AG04450 (cell line): ENCODE data around the gene ZBED2. TPM values are rescaled to one million over a fixed set of nuclear protein-coding genes. Genes with fewer than 3 reads are reported as not detected.

Experiments
- CTCF ChIA-PET: fragments of 300-600, 350-600 bp; formaldehyde crosslinking; extraction: SDS; loops from one replicate; lab custom pipeline; 2022; ENCODE audit warnings: antibody characterized with exemption, inconsistent platforms; lab: Charles Lee
- POLR2A ChIA-PET: fragments of 350-600 bp; formaldehyde crosslinking; extraction: SDS; loops from one replicate; lab custom pipeline; 2021; ENCODE audit warnings: antibody characterized with exemption, inconsistent platforms; lab: Yijun Ruan, JAX
- DNase-seq: peaks from one replicate; pipeline ENCODE4 v3.0.0-alpha.2; 2011; ENCODE audit warnings: low read depth, low spot score
- H3K27ac ChIP-seq: one replicate; pipeline ENCODE4 v1.5.1; 2012; ENCODE audit warnings: low read depth, low read length, control low read depth
- H3K27me3 ChIP-seq: one replicate; pipeline ENCODE4 v1.6.0; 2012; ENCODE audit warnings: low read length; ENCODE audit not compliant: control insufficient read depth, insufficient read depth
- H3K4me3 ChIP-seq: 2 replicates; pipeline ENCODE4 v1.5.1; 2011; ENCODE audit warnings: mild to moderate bottlenecking, low read depth, low read length, control low read depth
- H3K9me3 ChIP-seq: 2 replicates; pipeline ENCODE4 v1.5.1; 2012; ENCODE audit warnings: low read length; ENCODE audit not compliant: control insufficient read depth, insufficient read depth
- polyA plus RNA-seq: library from polyadenylated mRNA; depleted of rRNA; stranded (reverse); fragments of >200 nt; gene quantifications from 2 replicates; pipeline ENCODE4 v1.2.3, GENCODE V29; 2011
- TF ChIP-seq, protein P1 (sequence below): IDR thresholded peaks from 2 replicates; pipeline ENCODE4 v1.5.1; 2011; ENCODE audit warnings: low read depth, low read length, control low read depth, inconsistent platforms

Gene ZBED2
- polyA plus RNA-seq, 1 experiment, result 0.14 TPM

- H3K9me3 ChIP-seq, result no peaks in the 10 kb centered on the region
- CTCF ChIA-PET, result no interaction called here
- no peaks in the 10 kb centered on the region for H3K27me3 ChIP-seq
- TF ChIP-seq, protein P1, sequence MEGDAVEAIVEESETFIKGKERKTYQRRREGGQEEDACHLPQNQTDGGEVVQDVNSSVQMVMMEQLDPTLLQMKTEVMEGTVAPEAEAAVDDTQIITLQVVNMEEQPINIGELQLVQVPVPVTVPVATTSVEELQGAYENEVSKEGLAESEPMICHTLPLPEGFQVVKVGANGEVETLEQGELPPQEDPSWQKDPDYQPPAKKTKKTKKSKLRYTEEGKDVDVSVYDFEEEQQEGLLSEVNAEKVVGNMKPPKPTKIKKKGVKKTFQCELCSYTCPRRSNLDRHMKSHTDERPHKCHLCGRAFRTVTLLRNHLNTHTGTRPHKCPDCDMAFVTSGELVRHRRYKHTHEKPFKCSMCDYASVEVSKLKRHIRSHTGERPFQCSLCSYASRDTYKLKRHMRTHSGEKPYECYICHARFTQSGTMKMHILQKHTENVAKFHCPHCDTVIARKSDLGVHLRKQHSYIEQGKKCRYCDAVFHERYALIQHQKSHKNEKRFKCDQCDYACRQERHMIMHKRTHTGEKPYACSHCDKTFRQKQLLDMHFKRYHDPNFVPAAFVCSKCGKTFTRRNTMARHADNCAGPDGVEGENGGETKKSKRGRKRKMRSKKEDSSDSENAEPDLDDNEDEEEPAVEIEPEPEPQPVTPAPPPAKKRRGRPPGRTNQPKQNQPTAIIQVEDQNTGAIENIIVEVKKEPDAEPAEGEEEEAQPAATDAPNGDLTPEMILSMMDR, result no peak
- no peak for DNase-seq
- H3K27ac ChIP-seq, result peak overlapping the region; percentile 32
- H3K4me3 ChIP-seq, result no peak overlapping the region
- POLR2A ChIA-PET, result no interaction called here
Observed at GRCh38 chr3:111627092-111627491, 31.9 kb upstream of the ZBED2 start.

DNA sequence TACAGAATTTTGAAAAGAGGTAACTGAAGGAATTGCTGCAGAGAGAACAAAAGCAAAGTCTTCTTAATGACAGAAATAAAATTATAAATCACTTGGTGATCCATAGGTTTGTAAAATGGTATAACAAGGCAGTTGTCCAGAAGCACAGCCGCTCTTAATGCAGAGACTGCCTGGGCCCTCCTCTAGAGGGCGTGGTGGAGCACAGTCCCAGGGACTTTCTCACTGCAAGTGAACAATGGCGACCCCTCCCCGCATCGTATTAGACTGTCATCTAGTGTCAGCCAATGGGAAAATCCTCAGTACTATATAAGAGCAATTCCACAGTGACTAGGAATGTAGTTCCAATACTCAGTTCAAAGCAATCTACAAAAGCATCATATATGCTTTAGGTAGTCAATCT is 26.4 kb upstream of the ZBED2 start:
- Histone ChIP-seq H3K27me3 (no peaks in the 10 kb centered on the region), H3K9me3 (peaks cover 11% of the 10 kb centered on the region), H3K27ac (no peak overlapping the region), H3K4me3 (no peak overlapping the region)
- CTCF ChIA-PET, result no interaction called here
- DNase-seq, result no peak
- POLR2A ChIA-PET, result no interaction called here
- TF ChIP-seq, protein P1, result peak; percentile 22; the same call in 1 of the 2 replicates

DNA sequence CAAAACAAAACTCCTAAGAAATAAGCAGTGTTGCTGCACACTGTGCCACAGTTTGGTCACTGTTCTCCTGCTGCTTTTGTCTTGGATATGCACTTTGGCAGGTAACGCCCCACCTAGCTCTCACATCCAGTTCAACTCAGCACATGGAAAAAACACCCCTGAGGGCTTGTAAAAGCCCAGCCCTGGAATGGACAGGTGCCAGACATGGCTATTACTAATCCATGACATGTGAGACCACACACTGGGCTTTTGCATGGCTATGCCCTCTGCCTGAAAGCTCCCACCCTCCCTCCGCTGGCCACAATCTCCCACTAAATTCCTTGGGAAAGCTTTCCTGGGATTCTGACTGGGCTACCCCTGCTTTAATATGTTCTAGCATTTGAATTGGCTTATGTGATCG is 24.7 kb upstream of the ZBED2 start:
- H3K4me3 ChIP-seq, result no peak overlapping the region
- TF ChIP-seq, protein P1, result no peak
- POLR2A ChIA-PET, result no interaction called here
- no peaks in the 10 kb centered on the region for H3K27me3 ChIP-seq
- no peak overlapping the region for H3K27ac ChIP-seq
- peaks cover 11% of the 10 kb centered on the region for H3K9me3 ChIP-seq
- CTCF ChIA-PET, result interaction anchor here (0.7 to 1.2 kb wide), 2 partner anchors 72 to 424 kb away, joined by 3 read pairs; no protein-coding TSS in a partner anchor
- DNase-seq, result no peak

GRCh38 chr3:111618945-111619344 is 23.8 kb upstream of the ZBED2 start:
- TF ChIP-seq, protein P1, result no peak
- H3K9me3 ChIP-seq, result peaks cover 11% of the 10 kb centered on the region
- ChIA-PET POLR2A (no interaction called here), CTCF (interaction anchor here (0.6 to 1.2 kb wide), 4 partner anchors 11 to 1063 kb away, joined by 3 read pairs; no protein-coding TSS in a partner anchor)
- H3K27me3 ChIP-seq, result no peaks in the 10 kb centered on the region
- DNase-seq, result no peak
- H3K4me3 ChIP-seq, result no peak overlapping the region
- no peak overlapping the region for H3K27ac ChIP-seq

- TF ChIP-seq, protein P1, result no peak
- Histone ChIP-seq H3K9me3 (peaks cover 11% of the 10 kb centered on the region), H3K4me3 (no peak overlapping the region), H3K27me3 (no peaks in the 10 kb centered on the region), H3K27ac (no peak overlapping the region)
- no peak for DNase-seq
- POLR2A ChIA-PET, result no interaction called here
- CTCF ChIA-PET, result interaction anchor here (1.0 kb wide), 1 partner anchor 97 kb away, joined by 3 read pairs; no protein-coding TSS in a partner anchor
Observed at GRCh38 chr3:111617912-111618601, 22.9 kb upstream of the ZBED2 start.
